Lower leg skin (tissue), 3 donors: Measurements from ENCODE around the gene UGT2B7.

Experiments
- POLR2A ChIP-seq, 2 donors: fragments of 450-650 bp; IDR thresholded peaks; one replicate each; pipeline ENCODE4 v1.6.1; 2016 to 2017; ENCODE audit warnings: antibody characterized with exemption in 2 of 2, mild to moderate bottlenecking in 1 of 2, moderate library complexity in 1 of 2
- TF ChIP-seq, protein P1 (sequence below), 3 donors: fragments of 450-650 bp; IDR thresholded peaks; one replicate each; pipeline ENCODE4 v1.5.1; 2016; ENCODE audit warnings: antibody characterized with exemption in 3 of 3, mild to moderate bottlenecking in 3 of 3, moderate library complexity in 2 of 3

DNA sequence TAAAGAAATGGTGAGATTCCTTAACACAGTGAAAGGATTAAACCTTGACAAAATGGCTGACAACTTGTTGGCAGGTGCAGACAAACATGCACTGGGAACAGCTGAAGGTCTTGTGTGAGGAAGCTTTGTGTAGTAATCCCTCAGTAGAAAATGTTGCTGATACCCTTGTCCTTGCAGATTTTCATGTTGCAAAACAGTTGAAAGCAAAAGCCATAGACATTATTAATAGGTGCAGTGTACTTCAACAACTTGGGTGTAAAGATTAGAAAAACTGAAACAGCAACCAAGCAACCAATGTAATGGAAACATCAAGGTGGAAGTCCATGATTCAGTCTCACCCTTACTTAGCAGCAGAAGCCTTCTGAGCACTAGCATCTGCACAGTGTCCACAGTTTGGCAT is 29.8 kb downstream of the UGT2B7 start:
- TF ChIP-seq POLR2A (IDR thresholded peaks at IDR 0.05): no peak
- TF ChIP-seq, protein P1, sequence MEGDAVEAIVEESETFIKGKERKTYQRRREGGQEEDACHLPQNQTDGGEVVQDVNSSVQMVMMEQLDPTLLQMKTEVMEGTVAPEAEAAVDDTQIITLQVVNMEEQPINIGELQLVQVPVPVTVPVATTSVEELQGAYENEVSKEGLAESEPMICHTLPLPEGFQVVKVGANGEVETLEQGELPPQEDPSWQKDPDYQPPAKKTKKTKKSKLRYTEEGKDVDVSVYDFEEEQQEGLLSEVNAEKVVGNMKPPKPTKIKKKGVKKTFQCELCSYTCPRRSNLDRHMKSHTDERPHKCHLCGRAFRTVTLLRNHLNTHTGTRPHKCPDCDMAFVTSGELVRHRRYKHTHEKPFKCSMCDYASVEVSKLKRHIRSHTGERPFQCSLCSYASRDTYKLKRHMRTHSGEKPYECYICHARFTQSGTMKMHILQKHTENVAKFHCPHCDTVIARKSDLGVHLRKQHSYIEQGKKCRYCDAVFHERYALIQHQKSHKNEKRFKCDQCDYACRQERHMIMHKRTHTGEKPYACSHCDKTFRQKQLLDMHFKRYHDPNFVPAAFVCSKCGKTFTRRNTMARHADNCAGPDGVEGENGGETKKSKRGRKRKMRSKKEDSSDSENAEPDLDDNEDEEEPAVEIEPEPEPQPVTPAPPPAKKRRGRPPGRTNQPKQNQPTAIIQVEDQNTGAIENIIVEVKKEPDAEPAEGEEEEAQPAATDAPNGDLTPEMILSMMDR (IDR thresholded peaks at IDR 0.05): no peak
